Renal cortex interstitium (tissue), 11 donors: ENCODE data around the gene EEIG2. TPM values are rescaled to one million over a fixed set of nuclear protein-coding genes. Genes with fewer than 3 reads are reported as not detected.
"Not testable (repeated sequence)": the region's sequence is repeated elsewhere in the genome, so short reads cannot be mapped to it uniquely, and the experiment has no call there.

Experiments
- DNase-seq, 11 donors: peaks; one replicate each; pipeline ENCODE4 v3.0.0-alpha.2; 2013; ENCODE audit warnings: low read depth in 9 of 11, low spot score in 4 of 11; ENCODE audit errors: extremely low read depth in 1 of 11
- polyA plus RNA-seq, 3 donors: library from polyadenylated mRNA; unstranded; fragments of 120-200 nt; gene quantifications; one replicate each; pipeline ENCODE4 v1.2.1, GENCODE V29; 2013; ENCODE audit not compliant: insufficient read length in 3 of 3

The EEIG2 gene
- polyA plus RNA-seq, 3 donors, result 15.7 to 18.3 (median 17.8) TPM

GRCh38 chr1:108535315-108535897, 24.5 kb upstream of the EEIG2 start:
- DNase-seq, result not testable (repeated sequence)

GRCh38 chr1:108536021-108536420, 23.9 kb upstream of the EEIG2 start:
- not testable (repeated sequence) for DNase-seq

- DNase-seq, result not testable (repeated sequence)
Observed at GRCh38 chr1:108536791-108537190, 23.1 kb upstream of the EEIG2 start.

GRCh38 chr1:108537976-108538375, 21.9 kb upstream of the EEIG2 start:
- no peak for DNase-seq

- DNase-seq, result no peak
Observed at GRCh38 chr1:108540977-108541376, 18.9 kb upstream of the EEIG2 start.

DNA sequence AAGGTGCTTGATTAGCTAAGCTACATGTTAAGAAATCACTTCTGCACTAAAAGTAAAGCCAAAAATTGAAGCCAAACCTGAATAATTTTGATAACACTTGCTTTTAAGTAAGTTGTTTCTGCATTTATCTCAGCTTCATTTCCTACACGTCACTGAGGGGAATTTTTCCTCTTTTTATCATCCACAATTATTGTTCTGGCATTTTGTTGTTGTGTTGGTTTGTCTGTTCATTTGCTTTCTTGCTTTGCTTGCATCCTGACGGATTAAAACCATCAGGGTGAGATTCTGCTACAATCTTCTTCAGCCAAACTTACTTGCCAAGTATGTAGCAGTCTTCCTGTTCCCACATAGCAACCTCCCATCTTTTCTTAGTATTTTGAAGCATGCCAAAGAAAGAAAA, 18.0 kb upstream of the EEIG2 start:
- no peak for DNase-seq

DNA sequence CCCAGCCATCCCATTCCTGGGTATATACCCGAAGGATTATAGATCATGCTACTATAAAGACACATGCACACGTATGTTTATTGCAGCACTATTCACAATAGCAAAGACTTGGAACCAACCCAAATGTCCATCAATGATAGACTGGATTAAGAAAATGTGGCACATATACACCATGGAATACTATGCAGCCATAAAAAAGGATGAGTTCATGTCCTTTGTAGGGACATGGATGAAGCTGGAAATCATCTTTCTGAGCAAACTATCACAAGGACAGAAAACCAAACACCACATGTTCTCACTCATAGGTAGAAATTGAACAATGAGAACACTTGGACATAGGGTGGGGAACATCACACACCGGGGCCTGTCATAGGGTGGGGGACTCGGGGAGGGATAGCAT, 12.4 kb upstream of the EEIG2 start:
- DNase-seq, result not testable (repeated sequence)

DNA sequence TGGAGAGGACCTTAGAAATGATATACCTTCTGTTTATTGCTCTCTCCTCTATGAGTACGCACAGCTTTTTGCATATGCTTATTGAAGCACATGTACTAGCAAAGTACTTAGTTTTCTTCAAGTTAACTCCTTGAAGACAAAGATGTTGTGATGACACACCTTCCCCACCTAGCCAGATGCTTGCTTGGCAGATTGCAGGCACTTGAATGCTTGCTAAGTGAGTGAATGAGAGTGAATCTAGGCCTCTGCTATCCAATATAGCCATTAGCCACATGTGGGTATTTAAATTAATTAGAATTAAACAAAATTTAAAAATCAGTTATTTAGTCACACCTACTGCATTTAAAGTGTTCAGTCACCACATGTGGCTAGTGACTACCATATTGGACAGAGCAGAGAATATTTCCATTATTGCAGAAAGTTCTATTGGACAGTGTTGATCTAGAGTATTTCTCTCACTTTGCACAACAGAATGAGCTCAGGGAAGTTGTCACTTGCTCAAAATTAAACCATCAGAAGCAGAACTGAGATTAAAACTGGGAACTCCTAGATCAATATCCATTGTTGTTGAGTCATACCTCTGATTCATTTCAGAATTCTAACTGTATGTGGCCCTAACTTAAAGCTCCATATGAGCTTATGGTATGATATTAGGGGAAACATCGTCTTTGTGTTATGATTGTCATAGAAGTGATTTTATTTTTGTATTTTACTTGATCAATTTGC, 8.6 kb upstream of the EEIG2 start:
- no peak for DNase-seq

DNA sequence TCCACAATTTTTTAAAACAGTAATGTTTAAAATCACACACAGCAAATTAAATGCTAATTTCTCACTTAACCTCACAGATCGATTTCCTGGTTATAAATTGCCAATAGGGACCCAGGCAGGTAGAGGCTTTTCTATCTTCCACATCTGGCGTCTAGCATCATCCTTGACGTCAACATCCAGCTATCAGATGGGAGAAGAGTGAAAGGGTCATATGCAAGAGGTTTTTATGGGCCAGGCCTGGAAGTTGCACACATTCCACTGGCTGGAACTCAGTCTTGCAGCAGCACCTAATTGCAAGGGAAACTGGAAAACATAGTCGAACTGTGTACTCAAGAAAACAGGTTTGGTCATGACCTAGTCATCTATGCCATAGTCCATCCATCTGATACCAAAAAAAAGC, 6.0 kb upstream of the EEIG2 start:
- no peak for DNase-seq

GRCh38 chr1:108554682-108555427, 5.0 kb upstream of the EEIG2 start:
- no peak for DNase-seq

DNA sequence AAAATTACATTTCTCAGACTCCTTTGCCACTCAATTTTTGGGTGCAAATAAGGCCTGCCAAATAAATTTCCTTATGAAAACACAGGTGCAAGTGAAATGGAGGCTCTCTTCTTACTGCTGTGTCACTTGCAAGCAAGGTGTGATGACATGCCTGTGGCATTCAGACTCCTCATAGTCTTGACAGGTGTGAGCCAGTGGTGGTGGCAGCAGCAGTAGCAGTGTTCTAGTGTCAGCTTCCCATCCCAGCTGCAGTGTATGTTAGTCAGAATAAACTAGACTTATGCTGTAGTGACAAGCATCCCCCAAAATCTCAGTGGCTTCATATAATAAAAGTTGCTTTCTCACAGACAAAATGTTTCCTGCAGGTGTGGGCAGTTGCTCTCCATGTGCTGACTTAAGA, 3.8 kb upstream of the EEIG2 start:
- no peak for DNase-seq

DNA sequence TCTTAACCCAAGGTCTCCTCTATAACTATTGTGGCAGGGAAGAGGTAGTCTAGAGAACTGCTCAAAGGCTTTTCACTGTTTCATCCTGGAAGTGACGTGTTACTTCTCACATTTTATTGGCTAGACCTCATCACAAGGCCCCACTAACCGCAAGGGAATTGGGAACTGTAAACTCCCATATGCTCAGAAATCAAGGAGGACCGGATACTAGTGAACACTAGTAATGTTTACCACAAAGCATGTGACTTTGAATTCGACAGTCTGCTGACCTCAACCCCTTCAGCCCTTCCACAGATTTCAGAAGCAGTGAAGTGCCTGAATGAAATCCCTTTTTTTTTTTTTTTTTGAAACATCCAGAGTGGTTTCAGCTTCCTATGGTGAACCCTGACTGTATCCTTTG, 3.4 kb upstream of the EEIG2 start:
- no peak for DNase-seq

DNA sequence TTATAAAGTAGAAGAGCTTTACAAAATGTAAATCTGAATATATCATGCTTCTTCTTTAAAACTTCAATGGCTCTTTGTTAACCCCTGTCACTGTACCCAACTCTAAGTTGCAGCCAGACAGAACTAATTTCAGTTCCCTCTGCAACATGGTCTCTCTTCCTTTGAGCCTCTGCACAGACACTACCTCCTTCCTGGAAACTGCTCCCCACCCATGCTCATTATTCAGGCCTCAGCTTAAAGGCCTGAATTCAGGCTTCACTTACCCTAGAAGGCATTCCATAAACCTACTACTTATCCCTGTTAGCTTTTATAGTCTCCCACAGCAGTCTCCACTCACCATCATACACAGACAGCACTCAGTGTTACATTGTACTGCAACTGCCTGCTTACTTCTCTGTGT, 2.6 kb upstream of the EEIG2 start:
- DNase-seq, result no peak

DNA sequence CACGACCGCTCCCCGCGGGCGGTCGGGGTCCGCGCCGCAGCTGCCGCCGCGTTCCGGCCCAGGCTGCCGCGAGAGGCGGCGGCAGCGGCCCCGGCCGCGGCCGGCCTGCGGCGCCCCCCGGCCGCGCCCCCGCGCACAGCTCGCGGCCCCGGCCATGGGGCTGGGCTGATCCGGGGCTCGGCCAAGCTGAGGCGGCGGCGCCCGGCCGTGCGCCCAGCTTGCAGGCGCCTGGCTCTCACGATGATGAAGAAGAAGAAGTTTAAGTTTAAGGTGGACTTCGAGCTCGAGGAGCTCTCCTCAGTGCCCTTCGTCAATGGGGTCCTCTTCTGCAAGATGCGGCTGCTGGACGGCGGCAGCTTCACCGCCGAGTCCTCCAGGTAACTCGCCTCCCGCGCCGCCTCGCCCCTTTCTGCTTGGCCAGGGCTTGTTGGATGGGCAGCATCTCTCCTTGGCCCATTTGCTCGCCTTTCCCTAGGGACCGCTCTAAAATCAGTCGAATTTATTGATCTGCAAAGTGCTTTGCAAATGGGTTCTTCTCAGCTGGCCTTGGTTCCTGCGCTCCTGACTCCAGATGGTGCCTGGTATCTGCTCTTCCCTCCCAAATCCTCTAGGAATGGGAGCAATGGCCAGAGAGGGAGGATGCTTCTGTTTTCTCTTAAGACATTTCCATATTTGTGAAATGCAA, 431 bp downstream of the EEIG2 start:
- DNase-seq, result peak in 8 of 11 donors; percentile 11 to 49 (median 26)

DNA sequence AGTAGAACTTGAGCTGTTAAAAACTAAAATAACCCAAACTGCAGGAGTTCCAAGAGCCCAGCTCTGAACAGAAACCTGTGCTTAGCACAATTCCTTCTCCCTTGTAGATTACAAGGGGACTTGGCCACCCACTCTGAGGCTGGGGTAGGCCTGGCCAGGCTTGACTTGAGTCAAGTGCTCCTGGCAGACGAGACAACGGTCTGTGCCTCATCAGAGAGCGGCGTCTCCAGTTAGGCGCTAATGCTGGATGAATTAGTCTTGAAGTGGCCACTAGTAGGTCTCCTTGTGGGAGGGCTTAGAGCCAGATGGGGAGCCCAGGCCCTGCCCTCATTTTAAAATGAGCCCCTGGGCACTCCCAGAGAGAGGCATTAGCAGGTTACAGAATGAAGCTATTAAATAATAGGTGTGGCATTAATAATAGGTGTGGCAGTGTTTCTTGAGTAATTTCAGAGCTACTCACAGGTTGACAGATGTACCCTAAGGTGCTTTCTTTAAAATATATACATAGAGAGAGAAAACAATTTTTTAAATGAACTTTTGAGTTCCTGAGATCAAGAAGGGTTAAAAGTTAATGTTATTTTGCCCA, 1.1 kb downstream of the EEIG2 start:
- peak in 6 of 11 donors; percentile 22 to 48 (median 26) for DNase-seq

GRCh38 chr1:108561689-108562326, 1.9 kb downstream of the EEIG2 start:
- DNase-seq, result peak in 5 of 11 donors; percentile 16 to 25 (median 20)

DNA sequence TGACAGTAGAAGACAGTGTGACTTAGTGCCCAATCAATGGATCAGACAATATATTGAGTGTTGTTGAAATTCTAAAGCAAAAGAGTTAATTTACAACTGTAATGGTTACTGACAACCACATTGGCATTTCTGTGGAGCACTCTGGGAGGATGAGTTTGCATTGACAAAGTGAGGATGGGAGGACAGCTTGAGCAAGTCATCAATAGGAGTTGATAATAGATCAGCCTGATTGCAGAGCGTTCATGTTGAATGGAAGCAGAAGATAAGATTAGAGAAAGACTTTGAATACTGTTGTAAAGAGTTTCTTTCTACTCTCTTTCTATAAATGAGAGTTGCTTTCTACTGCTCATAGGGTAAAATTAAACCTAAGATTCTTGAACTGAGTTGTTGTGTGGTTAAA, 3.9 kb downstream of the EEIG2 start:
- no peak for DNase-seq

GRCh38 chr1:108565081-108565480, 5.2 kb downstream of the EEIG2 start:
- no peak for DNase-seq

GRCh38 chr1:108565512-108565911, 5.6 kb downstream of the EEIG2 start:
- DNase-seq, result no peak
